HepG2 (cell line): ENCODE data around the gene EFCAB13. TPM values are rescaled to one million over a fixed set of nuclear protein-coding genes. Genes with fewer than 3 reads are reported as not detected.

Experiments used
- BHLHE40 ChIP-seq: IDR thresholded peaks from 2 replicates; pipeline ENCODE4 v1.6.1; 2011; ENCODE audit warnings: low read length, improper control_type of control experiment
- JDP2 ChIP-seq: sonication (generic); formaldehyde crosslinking; IDR thresholded peaks from 2 replicates; pipeline ENCODE4 v1.8.1; 2022; ENCODE audit warnings: missing genetic modification reagents, borderline replicate concordance
- RAD21 ChIP-seq: fragments of 450-650 bp; formaldehyde crosslinking; IDR thresholded peaks from 2 replicates; pipeline ENCODE4 v1.5.0; 2020; ENCODE audit warnings: mild to moderate bottlenecking
- TBX2 ChIP-seq: sonication (generic); formaldehyde crosslinking; IDR thresholded peaks from 2 replicates; pipeline ENCODE4 v1.5.0; 2020; ENCODE audit warnings: missing genetic modification reagents, mild to moderate bottlenecking, borderline replicate concordance
- THAP11 ChIP-seq: IDR thresholded peaks from 2 replicates; pipeline ENCODE4 v1.6.1; 2016; ENCODE audit warnings: missing biosample characterization, missing genetic modification reagents
- ZNF839 ChIP-seq: sonication (generic); formaldehyde crosslinking; IDR thresholded peaks from 2 replicates; pipeline ENCODE4 v1.4.0; 2020; ENCODE audit warnings: missing genetic modification reagents, mild to moderate bottlenecking, borderline replicate concordance
- polyA plus RNA-seq, 8 experiments: library from polyadenylated mRNA; depleted of rRNA in 3 of 8; stranded (reverse) in 7 of 8; unstranded in 1 of 8; fragments of >200 nt; fragmentation: Illumina TruSeq in 4 of 8; extraction: Trizol in 4 of 8; gene quantifications; 2 replicates each; pipeline versions ENCODE4 v1.2.1 to v1.2.3, GENCODE V29; 2011 to 2016; ENCODE audit warnings: low read depth in 4 of 8, missing spikeins in 1 of 8, mixed read lengths in 1 of 8; ENCODE audit not compliant: insufficient read depth in 1 of 8
- total RNA-seq, 5 experiments: library from RNA; depleted of rRNA; stranded (reverse); fragments of >200 nt; fragmentation: Illumina TruSeq; extraction: Trizol; gene quantifications; 2 replicates each; pipeline ENCODE4 v1.2.3, GENCODE V29; 2016; ENCODE audit warnings: low read depth in 1 of 5
- TF ChIP-seq, protein P1 (sequence below): sonication (generic); formaldehyde crosslinking; IDR thresholded peaks from 2 replicates; pipeline ENCODE4 v1.5.0; 2020; ENCODE audit warnings: mild to moderate bottlenecking, missing genetic modification reagents, borderline replicate concordance
- TF ChIP-seq, protein P2 (sequence below): IDR thresholded peaks from 2 replicates; pipeline ENCODE4 v1.6.1; 2012; ENCODE audit warnings: low read depth, low read length, improper control_type of control experiment
- TF ChIP-seq, protein P3 (sequence below): sonication (generic); formaldehyde crosslinking; IDR thresholded peaks from 2 replicates; pipeline ENCODE4 v1.5.0; 2020; ENCODE audit warnings: mild to moderate bottlenecking, missing genetic modification reagents
- TF ChIP-seq, protein P4 (sequence below): sonication (generic); formaldehyde crosslinking; IDR thresholded peaks from 2 replicates; pipeline ENCODE4 v1.5.1; 2020; ENCODE audit warnings: mild to moderate bottlenecking, missing genetic modification reagents, borderline replicate concordance
- TF ChIP-seq, protein P5 (sequence below): IDR thresholded peaks from 2 replicates; pipeline ENCODE4 v1.4.0; 2020; ENCODE audit warnings: mild to moderate bottlenecking, missing genetic modification reagents

The EFCAB13 gene
- total and polyA plus RNA-seq, 2 of the 13 experiments (the other 11 are each of a cell fraction or from before 2014, with no cell fraction given) = 0.22 to 0.71 TPM

GRCh38 chr17:47315451-47316266, 8.1 kb upstream of the EFCAB13 start (continued):
- TF ChIP-seq, protein P1, sequence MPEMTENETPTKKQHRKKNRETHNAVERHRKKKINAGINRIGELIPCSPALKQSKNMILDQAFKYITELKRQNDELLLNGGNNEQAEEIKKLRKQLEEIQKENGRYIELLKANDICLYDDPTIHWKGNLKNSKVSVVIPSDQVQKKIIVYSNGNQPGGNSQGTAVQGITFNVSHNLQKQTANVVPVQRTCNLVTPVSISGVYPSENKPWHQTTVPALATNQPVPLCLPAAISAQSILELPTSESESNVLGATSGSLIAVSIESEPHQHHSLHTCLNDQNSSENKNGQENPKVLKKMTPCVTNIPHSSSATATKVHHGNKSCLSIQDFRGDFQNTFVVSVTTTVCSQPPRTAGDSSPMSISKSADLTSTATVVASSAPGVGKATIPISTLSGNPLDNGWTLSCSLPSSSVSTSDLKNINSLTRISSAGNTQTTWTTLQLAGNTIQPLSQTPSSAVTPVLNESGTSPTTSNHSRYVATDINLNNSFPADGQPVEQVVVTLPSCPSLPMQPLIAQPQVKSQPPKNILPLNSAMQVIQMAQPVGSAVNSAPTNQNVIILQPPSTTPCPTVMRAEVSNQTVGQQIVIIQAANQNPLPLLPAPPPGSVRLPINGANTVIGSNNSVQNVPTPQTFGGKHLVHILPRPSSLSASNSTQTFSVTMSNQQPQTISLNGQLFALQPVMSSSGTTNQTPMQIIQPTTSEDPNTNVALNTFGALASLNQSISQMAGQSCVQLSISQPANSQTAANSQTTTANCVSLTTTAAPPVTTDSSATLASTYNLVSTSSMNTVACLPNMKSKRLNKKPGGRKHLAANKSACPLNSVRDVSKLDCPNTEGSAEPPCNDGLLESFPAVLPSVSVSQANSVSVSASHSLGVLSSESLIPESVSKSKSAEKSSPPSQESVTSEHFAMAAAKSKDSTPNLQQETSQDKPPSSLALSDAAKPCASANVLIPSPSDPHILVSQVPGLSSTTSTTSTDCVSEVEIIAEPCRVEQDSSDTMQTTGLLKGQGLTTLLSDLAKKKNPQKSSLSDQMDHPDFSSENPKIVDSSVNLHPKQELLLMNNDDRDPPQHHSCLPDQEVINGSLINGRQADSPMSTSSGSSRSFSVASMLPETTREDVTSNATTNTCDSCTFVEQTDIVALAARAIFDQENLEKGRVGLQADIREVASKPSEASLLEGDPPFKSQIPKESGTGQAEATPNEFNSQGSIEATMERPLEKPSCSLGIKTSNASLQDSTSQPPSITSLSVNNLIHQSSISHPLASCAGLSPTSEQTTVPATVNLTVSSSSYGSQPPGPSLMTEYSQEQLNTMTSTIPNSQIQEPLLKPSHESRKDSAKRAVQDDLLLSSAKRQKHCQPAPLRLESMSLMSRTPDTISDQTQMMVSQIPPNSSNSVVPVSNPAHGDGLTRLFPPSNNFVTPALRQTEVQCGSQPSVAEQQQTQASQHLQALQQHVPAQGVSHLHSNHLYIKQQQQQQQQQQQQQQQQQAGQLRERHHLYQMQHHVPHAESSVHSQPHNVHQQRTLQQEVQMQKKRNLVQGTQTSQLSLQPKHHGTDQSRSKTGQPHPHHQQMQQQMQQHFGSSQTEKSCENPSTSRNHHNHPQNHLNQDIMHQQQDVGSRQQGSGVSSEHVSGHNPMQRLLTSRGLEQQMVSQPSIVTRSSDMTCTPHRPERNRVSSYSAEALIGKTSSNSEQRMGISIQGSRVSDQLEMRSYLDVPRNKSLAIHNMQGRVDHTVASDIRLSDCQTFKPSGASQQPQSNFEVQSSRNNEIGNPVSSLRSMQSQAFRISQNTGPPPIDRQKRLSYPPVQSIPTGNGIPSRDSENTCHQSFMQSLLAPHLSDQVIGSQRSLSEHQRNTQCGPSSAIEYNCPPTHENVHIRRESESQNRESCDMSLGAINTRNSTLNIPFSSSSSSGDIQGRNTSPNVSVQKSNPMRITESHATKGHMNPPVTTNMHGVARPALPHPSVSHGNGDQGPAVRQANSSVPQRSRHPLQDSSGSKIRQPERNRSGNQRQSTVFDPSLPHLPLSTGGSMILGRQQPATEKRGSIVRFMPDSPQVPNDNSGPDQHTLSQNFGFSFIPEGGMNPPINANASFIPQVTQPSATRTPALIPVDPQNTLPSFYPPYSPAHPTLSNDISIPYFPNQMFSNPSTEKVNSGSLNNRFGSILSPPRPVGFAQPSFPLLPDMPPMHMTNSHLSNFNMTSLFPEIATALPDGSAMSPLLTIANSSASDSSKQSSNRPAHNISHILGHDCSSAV (CRISPR knock-in tag) = no peak
- TF ChIP-seq, protein P2, sequence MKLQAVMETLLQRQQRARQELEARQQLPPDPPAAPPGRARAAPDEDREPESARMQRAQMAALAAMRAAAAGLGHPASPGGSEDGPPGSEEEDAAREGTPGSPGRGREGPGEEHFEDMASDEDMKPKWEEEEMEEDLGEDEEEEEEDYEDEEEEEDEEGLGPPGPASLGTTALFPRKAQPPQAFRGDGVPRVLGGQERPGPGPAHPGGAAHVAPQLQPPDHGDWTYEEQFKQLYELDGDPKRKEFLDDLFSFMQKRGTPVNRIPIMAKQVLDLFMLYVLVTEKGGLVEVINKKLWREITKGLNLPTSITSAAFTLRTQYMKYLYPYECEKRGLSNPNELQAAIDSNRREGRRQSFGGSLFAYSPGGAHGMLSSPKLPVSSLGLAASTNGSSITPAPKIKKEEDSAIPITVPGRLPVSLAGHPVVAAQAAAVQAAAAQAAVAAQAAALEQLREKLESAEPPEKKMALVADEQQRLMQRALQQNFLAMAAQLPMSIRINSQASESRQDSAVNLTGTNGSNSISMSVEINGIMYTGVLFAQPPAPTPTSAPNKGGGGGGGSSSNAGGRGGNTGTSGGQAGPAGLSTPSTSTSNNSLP = peak; percentile 61; the same call in 1 of the 2 replicates
- TF ChIP-seq, protein P3, sequence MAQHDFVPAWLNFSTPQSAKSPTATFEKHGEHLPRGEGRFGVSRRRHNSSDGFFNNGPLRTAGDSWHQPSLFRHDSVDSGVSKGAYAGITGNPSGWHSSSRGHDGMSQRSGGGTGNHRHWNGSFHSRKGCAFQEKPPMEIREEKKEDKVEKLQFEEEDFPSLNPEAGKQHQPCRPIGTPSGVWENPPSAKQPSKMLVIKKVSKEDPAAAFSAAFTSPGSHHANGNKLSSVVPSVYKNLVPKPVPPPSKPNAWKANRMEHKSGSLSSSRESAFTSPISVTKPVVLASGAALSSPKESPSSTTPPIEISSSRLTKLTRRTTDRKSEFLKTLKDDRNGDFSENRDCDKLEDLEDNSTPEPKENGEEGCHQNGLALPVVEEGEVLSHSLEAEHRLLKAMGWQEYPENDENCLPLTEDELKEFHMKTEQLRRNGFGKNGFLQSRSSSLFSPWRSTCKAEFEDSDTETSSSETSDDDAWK (CRISPR knock-in tag) = no peak
- TF ChIP-seq, protein P4, sequence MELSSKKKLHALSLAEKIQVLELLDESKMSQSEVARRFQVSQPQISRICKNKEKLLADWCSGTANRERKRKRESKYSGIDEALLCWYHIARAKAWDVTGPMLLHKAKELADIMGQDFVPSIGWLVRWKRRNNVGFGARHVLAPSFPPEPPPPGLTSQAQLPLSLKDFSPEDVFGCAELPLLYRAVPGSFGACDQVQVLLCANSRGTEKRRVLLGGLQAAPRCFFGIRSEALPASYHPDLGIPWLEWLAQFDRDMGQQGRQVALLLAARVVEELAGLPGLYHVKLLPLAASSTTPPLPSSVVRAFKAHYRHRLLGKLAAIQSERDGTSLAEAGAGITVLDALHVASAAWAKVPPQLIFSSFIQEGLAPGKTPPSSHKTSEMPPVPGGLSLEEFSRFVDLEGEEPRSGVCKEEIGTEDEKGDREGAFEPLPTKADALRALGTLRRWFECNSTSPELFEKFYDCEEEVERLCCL = no peak
- no peak for TF ChIP-seq BHLHE40
- peak; percentile 85 for TF ChIP-seq RAD21
- TF ChIP-seq THAP11 (CRISPR knock-in tag) = 0 out of 2 replicates have a peak, but pooled peaks have one; percentile 30
- TF ChIP-seq, protein P5, sequence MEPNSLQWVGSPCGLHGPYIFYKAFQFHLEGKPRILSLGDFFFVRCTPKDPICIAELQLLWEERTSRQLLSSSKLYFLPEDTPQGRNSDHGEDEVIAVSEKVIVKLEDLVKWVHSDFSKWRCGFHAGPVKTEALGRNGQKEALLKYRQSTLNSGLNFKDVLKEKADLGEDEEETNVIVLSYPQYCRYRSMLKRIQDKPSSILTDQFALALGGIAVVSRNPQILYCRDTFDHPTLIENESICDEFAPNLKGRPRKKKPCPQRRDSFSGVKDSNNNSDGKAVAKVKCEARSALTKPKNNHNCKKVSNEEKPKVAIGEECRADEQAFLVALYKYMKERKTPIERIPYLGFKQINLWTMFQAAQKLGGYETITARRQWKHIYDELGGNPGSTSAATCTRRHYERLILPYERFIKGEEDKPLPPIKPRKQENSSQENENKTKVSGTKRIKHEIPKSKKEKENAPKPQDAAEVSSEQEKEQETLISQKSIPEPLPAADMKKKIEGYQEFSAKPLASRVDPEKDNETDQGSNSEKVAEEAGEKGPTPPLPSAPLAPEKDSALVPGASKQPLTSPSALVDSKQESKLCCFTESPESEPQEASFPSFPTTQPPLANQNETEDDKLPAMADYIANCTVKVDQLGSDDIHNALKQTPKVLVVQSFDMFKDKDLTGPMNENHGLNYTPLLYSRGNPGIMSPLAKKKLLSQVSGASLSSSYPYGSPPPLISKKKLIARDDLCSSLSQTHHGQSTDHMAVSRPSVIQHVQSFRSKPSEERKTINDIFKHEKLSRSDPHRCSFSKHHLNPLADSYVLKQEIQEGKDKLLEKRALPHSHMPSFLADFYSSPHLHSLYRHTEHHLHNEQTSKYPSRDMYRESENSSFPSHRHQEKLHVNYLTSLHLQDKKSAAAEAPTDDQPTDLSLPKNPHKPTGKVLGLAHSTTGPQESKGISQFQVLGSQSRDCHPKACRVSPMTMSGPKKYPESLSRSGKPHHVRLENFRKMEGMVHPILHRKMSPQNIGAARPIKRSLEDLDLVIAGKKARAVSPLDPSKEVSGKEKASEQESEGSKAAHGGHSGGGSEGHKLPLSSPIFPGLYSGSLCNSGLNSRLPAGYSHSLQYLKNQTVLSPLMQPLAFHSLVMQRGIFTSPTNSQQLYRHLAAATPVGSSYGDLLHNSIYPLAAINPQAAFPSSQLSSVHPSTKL (CRISPR knock-in tag) = peak; percentile 14; the same call in 1 of the 2 replicates
- no peak for TF ChIP-seq JDP2 (CRISPR knock-in tag)
- no peak for TF ChIP-seq ZNF839 (CRISPR knock-in tag)
- TF ChIP-seq TBX2 = no peak
